PC-3 (cell line): ENCODE measurements around the gene RNH1. TPM values are rescaled to one million over a fixed set of nuclear protein-coding genes. Genes with fewer than 3 reads are reported as not detected.
A peak's percentile ranks its signal among the peaks of the same experiment; 100 is the strongest.

ENCODE experiments used
- ATAC-seq: fragments of 200-7000 bp; cut with Tn5 transposase; 2 replicates; pipeline ENCODE4 v1.9.1; 2020; ENCODE audit warnings: mild to moderate bottlenecking, moderate library complexity
- BruUV-seq: library from RNA; stranded (reverse); fragments of 400-500 nt; replicated peaks from 2 replicates; lab custom pipeline; 2021; lab: Mats Ljungman, UMichigan
- CTCF ChIA-PET: fragments of 300-600 bp; sonication (Branson Sonifier 250); formaldehyde crosslinking; loops from one replicate; lab custom pipeline; 2022; ENCODE audit warnings: antibody characterized with exemption; lab: Charles Lee
- POLR2A ChIA-PET: fragments of 300-600 bp; sonication (Branson Sonifier 250); formaldehyde crosslinking; loops from one replicate; lab custom pipeline; 2022; ENCODE audit warnings: antibody characterized with exemption; ENCODE audit not compliant: unreplicated experiment; lab: Charles Lee
- DNase-seq: peaks from one replicate; pipeline ENCODE4 v3.0.0-alpha.2; 2015
- H2AFZ ChIP-seq: fragments of 300-600 bp; sonication (generic); 2 replicates; pipeline ENCODE4 v1.6.0; 2016; ENCODE audit warnings: antibody characterized with exemption, low read length
- H3F3A ChIP-seq: fragments of 300-600 bp; sonication (generic); one replicate; pipeline ENCODE4 v1.6.0; 2017; ENCODE audit warnings: antibody characterized with exemption, low read length, control low read depth, mild to moderate bottlenecking; ENCODE audit not compliant: unreplicated experiment
- H3K27ac ChIP-seq: fragments of 300-600 bp; sonication (generic); 2 replicates; pipeline ENCODE4 v1.5.1; 2016; ENCODE audit warnings: mild to moderate bottlenecking, low read length
- H3K27me3 ChIP-seq: fragments of 300-600 bp; sonication (generic); 2 replicates; pipeline ENCODE4 v1.6.1; 2016; ENCODE audit warnings: low read length, mixed read lengths
- H3K36me3 ChIP-seq: fragments of 300-600 bp; sonication (generic); 2 replicates; pipeline ENCODE4 v1.6.1; 2016; ENCODE audit warnings: low read depth, mixed run types, low read length, mixed read lengths
- H3K4me1 ChIP-seq: fragments of 300-600 bp; sonication (generic); 2 replicates; pipeline ENCODE4 v1.5.1; 2016; ENCODE audit warnings: low read length; ENCODE audit not compliant: insufficient read depth
- H3K4me2 ChIP-seq: fragments of 300-600 bp; sonication (generic); 2 replicates; pipeline ENCODE4 v1.6.0; 2016; ENCODE audit warnings: low read length
- H3K4me3 ChIP-seq: fragments of 300-600 bp; sonication (generic); 2 replicates; pipeline ENCODE4 v1.5.1; 2016; ENCODE audit warnings: mild to moderate bottlenecking, low read length, mixed read lengths
- H3K79me2 ChIP-seq: fragments of 300-600 bp; sonication (generic); 2 replicates; pipeline ENCODE4 v1.6.1; 2017; ENCODE audit warnings: low read length, mixed read lengths
- H3K9ac ChIP-seq: fragments of 300-600 bp; sonication (generic); 2 replicates; pipeline ENCODE4 v1.6.0; 2016; ENCODE audit warnings: mild to moderate bottlenecking, low read length
- H3K9me2 ChIP-seq: fragments of 300-600 bp; sonication (generic); replicated peaks from 2 replicates; pipeline ENCODE4 v1.6.1; 2016; ENCODE audit warnings: mixed run types, low read length, mixed read lengths
- H3K9me3 ChIP-seq: fragments of 300-600 bp; sonication (generic); 2 replicates; pipeline ENCODE4 v1.6.1; 2016; ENCODE audit warnings: low read length, mixed read lengths
- H4K20me1 ChIP-seq: fragments of 300-600 bp; sonication (generic); 2 replicates; pipeline ENCODE4 v1.6.1; 2016; ENCODE audit warnings: low read length, mixed read lengths
- EZH2 ChIP-seq: fragments of 300-600 bp; sonication (generic); IDR thresholded peaks from one replicate; pipeline ENCODE4 v1.6.1; 2017; ENCODE audit warnings: antibody characterized with exemption, mild to moderate bottlenecking, low read length; ENCODE audit not compliant: unreplicated experiment
- EZH2phosphoT487 ChIP-seq: fragments of 300-600 bp; sonication (generic); IDR thresholded peaks from 2 replicates; pipeline ENCODE4 v1.6.1; 2018; ENCODE audit warnings: mild to moderate bottlenecking, antibody characterized with exemption, low read length, borderline replicate concordance
- intact Hi-C: fragments of 100-400 bp; cut with micrococcal nuclease; formaldehyde crosslinking; loops from 2 replicates; pipeline ENCODE4 v1.9.0; 2023
- total RNA-seq: library from RNA; depleted of rRNA; stranded (reverse); fragments of >200 nt; gene quantifications from 2 replicates; pipeline ENCODE4 v1.2.3, GENCODE V29; 2014
- TF ChIP-seq, protein P1 (sequence below): fragments of 300-600 bp; sonication (generic); conservative IDR thresholded peaks from 2 replicates; pipeline ENCODE4 v1.5.1; 2017; ENCODE audit warnings: antibody characterized with exemption, low read depth, mild to moderate bottlenecking, low read length

RNH1 gene
- total RNA-seq, 1 experiment from 2014 or later, result 258 TPM

DNA sequence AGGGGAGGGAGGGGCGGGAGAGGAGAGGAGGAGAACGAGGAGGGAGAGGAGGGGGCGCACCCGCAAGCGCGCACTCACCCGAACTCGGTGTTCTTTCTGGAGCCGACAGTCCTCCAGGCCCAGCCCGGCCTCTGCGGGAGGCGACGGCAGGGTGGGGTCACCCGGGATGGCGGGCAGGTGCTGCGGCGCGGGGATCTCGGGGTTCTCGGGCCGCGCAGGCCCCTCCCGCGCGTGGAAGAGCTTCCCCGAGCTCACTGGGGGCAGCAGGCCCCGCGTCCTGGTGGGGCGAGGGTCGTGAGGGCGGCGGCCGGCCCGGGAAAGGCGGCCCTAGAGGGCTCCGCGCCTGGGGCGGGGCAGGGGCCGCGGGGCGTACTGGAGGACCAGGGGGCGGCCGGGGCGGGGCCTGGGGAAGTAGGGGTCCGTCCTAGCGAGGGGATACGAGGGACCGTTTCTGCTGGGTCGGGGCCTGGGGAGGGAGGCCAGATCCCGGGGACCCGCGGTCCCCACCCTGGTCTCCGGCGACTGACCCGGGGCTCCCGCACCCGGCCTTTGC, 48.3 kb upstream of the RNH1 start:
- peak overlapping the region; percentile 63 for H3K4me3 ChIP-seq
- no peaks in the 10 kb centered on the region for H3K9me2 ChIP-seq
- H3K9ac ChIP-seq, result no peak overlapping the region
- H3K36me3 ChIP-seq, result no peaks in the 10 kb centered on the region
- peaks cover 6% of the 10 kb centered on the region; the same call in 1 of the 2 replicates for H3K27me3 ChIP-seq
- ATAC-seq (peak; percentile 9), DNase-seq (no peak)
- BruUV-seq, result no TSS peak
- no peaks in the 10 kb centered on the region for H4K20me1 ChIP-seq
- H3K4me1 ChIP-seq, result peaks cover 5% of the 10 kb centered on the region
- H3K9me3 ChIP-seq, result no peaks in the 10 kb centered on the region
- intact Hi-C loops, result no loop called here
- peak overlapping the region; percentile 50; the same call in 1 of the 2 replicates for H2AFZ ChIP-seq
- H3F3A ChIP-seq, result no peaks in the 10 kb centered on the region
- ChIA-PET CTCF (interaction anchor here (0.5 kb wide), 1 partner anchor 22 kb away, joined by 4 read pairs; no protein-coding TSS in a partner anchor), POLR2A (no interaction called here)
- H3K27ac ChIP-seq, result no peak overlapping the region
- TF ChIP-seq EZH2 (no peak), EZH2phosphoT487 (no peak)
- TF ChIP-seq, protein P1, sequence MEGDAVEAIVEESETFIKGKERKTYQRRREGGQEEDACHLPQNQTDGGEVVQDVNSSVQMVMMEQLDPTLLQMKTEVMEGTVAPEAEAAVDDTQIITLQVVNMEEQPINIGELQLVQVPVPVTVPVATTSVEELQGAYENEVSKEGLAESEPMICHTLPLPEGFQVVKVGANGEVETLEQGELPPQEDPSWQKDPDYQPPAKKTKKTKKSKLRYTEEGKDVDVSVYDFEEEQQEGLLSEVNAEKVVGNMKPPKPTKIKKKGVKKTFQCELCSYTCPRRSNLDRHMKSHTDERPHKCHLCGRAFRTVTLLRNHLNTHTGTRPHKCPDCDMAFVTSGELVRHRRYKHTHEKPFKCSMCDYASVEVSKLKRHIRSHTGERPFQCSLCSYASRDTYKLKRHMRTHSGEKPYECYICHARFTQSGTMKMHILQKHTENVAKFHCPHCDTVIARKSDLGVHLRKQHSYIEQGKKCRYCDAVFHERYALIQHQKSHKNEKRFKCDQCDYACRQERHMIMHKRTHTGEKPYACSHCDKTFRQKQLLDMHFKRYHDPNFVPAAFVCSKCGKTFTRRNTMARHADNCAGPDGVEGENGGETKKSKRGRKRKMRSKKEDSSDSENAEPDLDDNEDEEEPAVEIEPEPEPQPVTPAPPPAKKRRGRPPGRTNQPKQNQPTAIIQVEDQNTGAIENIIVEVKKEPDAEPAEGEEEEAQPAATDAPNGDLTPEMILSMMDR, result no peak
- no peaks in the 10 kb centered on the region for H3K79me2 ChIP-seq
- H3K4me2 ChIP-seq, result peak overlapping the region; percentile 85

DNA sequence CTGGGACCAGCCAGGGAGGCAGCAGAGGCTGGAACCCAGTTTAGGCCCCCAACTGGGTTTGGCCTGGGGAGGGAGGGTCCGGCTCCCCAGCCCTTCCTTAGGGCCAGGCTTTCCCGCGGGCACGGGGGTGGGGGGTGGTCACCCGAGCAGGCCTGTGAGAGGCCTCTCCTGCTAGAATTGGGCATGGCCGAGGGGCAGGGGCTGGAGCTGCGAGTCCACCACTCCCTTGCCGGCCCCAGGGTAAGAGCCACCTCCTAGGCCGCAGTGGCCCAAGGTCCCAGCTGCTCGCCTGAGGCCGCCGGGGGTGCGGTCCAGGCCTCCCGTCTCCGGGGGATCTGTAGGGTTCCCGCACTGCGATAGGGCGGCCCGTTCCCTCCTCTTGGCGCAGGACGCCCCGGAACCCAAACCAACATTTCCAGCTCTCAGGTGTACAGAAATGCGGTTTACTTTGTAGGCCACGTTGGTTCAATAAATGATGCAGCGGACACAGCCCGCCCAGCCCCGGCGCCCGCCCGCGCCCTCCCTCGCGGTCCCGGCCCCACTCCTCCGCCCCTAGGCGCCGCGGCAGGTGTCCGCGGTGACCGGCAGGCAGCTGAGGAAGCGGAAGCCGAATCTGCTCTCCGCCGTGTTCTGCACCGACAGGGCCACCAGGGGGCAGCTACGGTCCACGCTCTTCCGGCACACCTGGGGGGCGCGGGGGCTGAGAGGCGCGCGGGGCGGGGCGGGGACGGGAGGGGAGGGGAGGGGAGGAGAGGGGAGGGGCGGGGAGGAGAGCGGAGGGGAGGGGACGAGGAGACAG, 47.6 kb upstream of the RNH1 start:
- Histone ChIP-seq H3K9me3 (no peaks in the 10 kb centered on the region), H3K79me2 (no peaks in the 10 kb centered on the region), H3F3A (no peaks in the 10 kb centered on the region), H3K9me2 (no peaks in the 10 kb centered on the region), H2AFZ (peak overlapping the region; percentile 43; the same call in 1 of the 2 replicates), H3K4me1 (no peaks in the 10 kb centered on the region), H3K36me3 (no peaks in the 10 kb centered on the region), H3K27me3 (peaks cover 6% of the 10 kb centered on the region; the same call in 1 of the 2 replicates), H3K4me3 (peak overlapping the region; percentile 63; the same call in 1 of the 2 replicates), H3K4me2 (peak overlapping the region; percentile 72), H4K20me1 (no peaks in the 10 kb centered on the region), H3K9ac (no peak overlapping the region), H3K27ac (no peak overlapping the region)
- intact Hi-C loops, result no loop called here
- TF ChIP-seq, protein P1, result peak; percentile 45
- no peak for TF ChIP-seq EZH2phosphoT487
- DNase-seq, result peak; percentile 81
- BruUV-seq, result no TSS peak
- POLR2A ChIA-PET, result interaction anchor here (0.6 kb wide), 1 partner anchor 14 kb away, joined by 5 read pairs; no protein-coding TSS in a partner anchor
- ATAC-seq, result peak; percentile 67
- CTCF ChIA-PET, result interaction anchor here (0.5 kb wide), 1 partner anchor 221 kb away, joined by 4 read pairs; no protein-coding TSS in a partner anchor
